Endothelial cell of umbilical vein (primary cell): ENCODE measurements around the gene MCCC1. TPM values are rescaled to one million over a fixed set of nuclear protein-coding genes. Genes with fewer than 3 reads are reported as not detected.

Experiments used
- BruUV-seq: library from RNA; stranded (reverse); fragments of 400-500 nt; replicated peaks from 2 replicates; lab custom pipeline; 2021; lab: Mats Ljungman, UMichigan
- CTCF ChIA-PET: fragments of 300-600, 350-600 bp; sonication (Branson Sonifier 250); formaldehyde crosslinking; loops from one replicate; lab custom pipeline; 2021; ENCODE audit warnings: antibody characterized with exemption, inconsistent platforms; lab: Charles Lee
- POLR2A ChIA-PET: fragments of 300-600, 350-600 bp; sonication (Branson Sonifier 250); formaldehyde crosslinking; loops from one replicate; lab custom pipeline; 2021; ENCODE audit warnings: antibody characterized with exemption, inconsistent platforms; lab: Charles Lee
- DNase-seq: peaks from one replicate; pipeline ENCODE4 v3.0.0-alpha.2; 2011; ENCODE audit warnings: low read depth, low spot score
- FAIRE-seq: peaks from 2 replicates; lab custom pipeline; 2011; peaks lifted over from hg19 to GRCh38; lab: Jason Lieb, UNC
- H2AFZ ChIP-seq: 2 replicates; pipeline ENCODE4 v1.6.0; 2012; ENCODE audit warnings: low read depth, low read length, control low read depth, inconsistent platforms
- H3K27ac ChIP-seq: 2 replicates; pipeline ENCODE4 v1.5.1; 2011; ENCODE audit warnings: low read depth, mild to moderate bottlenecking, control low read depth, low read length, moderate library complexity; ENCODE audit not compliant: insufficient read depth
- H3K27me3 ChIP-seq, 2 experiments: 2 replicates each; pipeline versions ENCODE4 v1.6.0 to v1.6.1; 2011; ENCODE audit warnings: low read length in 2 of 2, mixed read lengths in 1 of 2; ENCODE audit not compliant: control insufficient read depth in 2 of 2, insufficient read depth in 2 of 2
- H3K36me3 ChIP-seq, 2 experiments: 2 replicates in 1 of 2; 3 replicates in 1 of 2; pipeline ENCODE4 v1.5.1; 2011; ENCODE audit warnings: low read length in 2 of 2, mild to moderate bottlenecking in 1 of 2, moderate library complexity in 1 of 2; ENCODE audit not compliant: control insufficient read depth in 2 of 2, insufficient read depth in 2 of 2; ENCODE audit errors: extremely low read depth in 1 of 2
- H3K4me1 ChIP-seq: 3 replicates; pipeline ENCODE4 v1.5.1; 2011; ENCODE audit warnings: mild to moderate bottlenecking, low read length; ENCODE audit not compliant: control insufficient read depth, insufficient read depth; ENCODE audit errors: extremely low read depth
- H3K4me2 ChIP-seq: 2 replicates; pipeline ENCODE4 v1.6.1; 2011; ENCODE audit warnings: low read length, control low read depth, mixed read lengths; ENCODE audit not compliant: insufficient read depth
- H3K4me3 ChIP-seq, 3 experiments: fragments of 200-600 bp in 1 of 3; sonication (generic), shearing (Covaris generic) in 1 of 3; replicated peaks in 1 of 3; 2 replicates each; pipeline ENCODE4 v1.5.1; 2011 to 2016; ENCODE audit warnings: control low read depth in 3 of 3, low read length in 3 of 3, mild to moderate bottlenecking in 2 of 3, inconsistent platforms in 1 of 3, low read depth in 1 of 3, moderate library complexity in 1 of 3; ENCODE audit not compliant: insufficient read depth in 1 of 3
- H3K79me2 ChIP-seq: 2 replicates; pipeline ENCODE4 v1.6.0; 2012; ENCODE audit warnings: low read length, inconsistent platforms; ENCODE audit not compliant: control insufficient read depth, insufficient read depth
- H3K9ac ChIP-seq: replicated peaks from 2 replicates; pipeline ENCODE3; 2011; ENCODE audit warnings: low read length, control low read depth; ENCODE audit not compliant: insufficient read depth; ENCODE audit errors: extremely low read depth
- H3K9me1 ChIP-seq: replicated peaks from 3 replicates; pipeline ENCODE4 v1.6.0; 2011; ENCODE audit warnings: mild to moderate bottlenecking, low read length; ENCODE audit not compliant: control insufficient read depth, insufficient read depth; ENCODE audit errors: extremely low read depth
- H3K9me3 ChIP-seq: replicated peaks from 2 replicates; pipeline ENCODE4 v1.5.1; 2012; ENCODE audit warnings: low read length, inconsistent platforms; ENCODE audit not compliant: control insufficient read depth, insufficient read depth
- H4K20me1 ChIP-seq: replicated peaks from 2 replicates; pipeline ENCODE3; 2011; ENCODE audit warnings: mild to moderate bottlenecking, low read length; ENCODE audit not compliant: control insufficient read depth, insufficient read depth; ENCODE audit errors: extremely low read depth
- EZH2 ChIP-seq: IDR thresholded peaks from 2 replicates; pipeline ENCODE4 v1.6.1; 2012; ENCODE audit warnings: borderline replicate concordance, low read depth, mild to moderate bottlenecking, moderate library complexity, low read length, inconsistent platforms; ENCODE audit not compliant: severe bottlenecking
- GATA2 ChIP-seq: IDR thresholded peaks from 2 replicates; pipeline ENCODE4 v1.7.0; 2011; ENCODE audit warnings: low read depth, mild to moderate bottlenecking, moderate library complexity, mixed read lengths, low read length; ENCODE audit not compliant: insufficient read length, insufficient read depth
- JUN ChIP-seq: IDR thresholded peaks from 2 replicates; pipeline ENCODE4 v1.6.1; 2011; ENCODE audit warnings: borderline replicate concordance, low read depth; ENCODE audit not compliant: insufficient read length, insufficient read depth
- MYC ChIP-seq: IDR thresholded peaks from one replicate; pipeline ENCODE4 v1.6.1; 2011; ENCODE audit warnings: mild to moderate bottlenecking, low read depth, low read length
- POLR2A ChIP-seq: IDR thresholded peaks from 2 replicates; pipeline ENCODE4 v1.6.1; 2012; ENCODE audit warnings: low read depth, mild to moderate bottlenecking, control low read depth, low read length
- POLR2AphosphoS5 ChIP-seq: IDR thresholded peaks from 2 replicates; pipeline ENCODE4 v1.6.1; 2012; ENCODE audit warnings: low read depth, mild to moderate bottlenecking, control low read depth, low read length, moderate library complexity; ENCODE audit not compliant: insufficient read depth
- dilution Hi-C: fragments of 300-500 bp; cut with MboI; formaldehyde crosslinking; loops from one replicate; pipeline ENCODE4 v1.15.0; 2019; ENCODE audit warnings: low sequenced_read_pairs; ENCODE audit not compliant: extremely low pct_ligation_motif_present
- intact Hi-C: fragments of 100-400 bp; cut with micrococcal nuclease; formaldehyde crosslinking; loops from one replicate; pipeline ENCODE4 v1.10.0; 2022
- polyA plus RNA-seq, 4 experiments: library from polyadenylated mRNA; depleted of rRNA in 3 of 4; stranded (reverse) in 3 of 4; unstranded in 1 of 4; fragments of >200 nt; gene quantifications; 2 replicates each; pipeline versions ENCODE4 v1.2.1 to v1.2.3, GENCODE V29; 2011 to 2012; ENCODE audit warnings: missing spikeins in 1 of 4
- total RNA-seq: library from RNA; stranded (reverse); gene quantifications from 2 replicates; pipeline ENCODE4 v1.2.3, GENCODE V29; 2021
- TF ChIP-seq, protein P1 (sequence below), 2 donors: IDR thresholded peaks; 1 replicate in 1 of 2; 2 replicates in 1 of 2; pipeline ENCODE4 v1.5.1; 2011; ENCODE audit warnings: low read length in 2 of 2, mild to moderate bottlenecking in 2 of 2, moderate library complexity in 2 of 2, control low read depth in 1 of 2, inconsistent platforms in 1 of 2, low read depth in 1 of 2; ENCODE audit not compliant: insufficient read depth in 1 of 2; ENCODE audit errors: extremely low read depth in 1 of 2

The MCCC1 gene
- total and polyA plus RNA-seq, 2 donors (not counting 3 experiments of a cell fraction or from before 2014, with no cell fraction given): 9.2 to 19.7 TPM

DNA sequence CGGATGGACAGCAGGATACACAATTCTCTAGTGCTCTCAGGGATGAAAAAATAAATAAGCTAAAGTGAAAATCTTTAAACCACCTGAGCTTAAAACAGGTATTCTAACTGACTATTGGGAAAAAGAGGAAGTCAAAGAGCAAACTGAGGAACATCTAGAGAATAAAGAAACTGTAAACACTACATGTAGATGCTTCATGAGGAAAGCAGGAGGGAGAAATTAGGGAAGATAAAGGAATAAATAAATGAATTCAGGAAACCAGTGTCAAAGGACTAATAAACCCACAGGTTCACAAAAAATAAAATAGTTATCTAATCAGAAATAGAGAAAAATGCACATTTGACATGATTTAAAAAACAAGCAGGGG lies 525 bp upstream of the MCCC1 start:
- intact Hi-C loops: loop anchor here (5.0 kb wide), 1 partner anchor 183 kb away; no protein-coding TSS in a partner anchor
- Histone ChIP-seq H3K9me1 (no peaks in the 10 kb centered on the region), H3K9ac (peak overlapping the region; percentile 6), H4K20me1 (no peaks in the 10 kb centered on the region), H3K27me3 (no peaks in the 10 kb centered on the region), H3K4me1 (peaks cover 15% of the 10 kb centered on the region), H3K9me3 (no peaks in the 10 kb centered on the region), H3K4me2 (peak overlapping the region; percentile 76), H2AFZ (peak overlapping the region; percentile 19), H3K27ac (peak overlapping the region; percentile 43), H3K36me3 (no peaks in the 10 kb centered on the region), H3K79me2 (peaks cover 5% of the 10 kb centered on the region), H3K4me3 (peak overlapping the region in 1 of 3 experiments; percentile 79)
- FAIRE-seq: no peak
- no peak for DNase-seq
- ChIA-PET POLR2A (no interaction called here), CTCF (interaction anchor here (2.1 kb wide), 1 partner anchor 14 kb away, joined by 9 read pairs; no protein-coding TSS in a partner anchor)
- dilution Hi-C loops: no loop called here
- TF ChIP-seq JUN (no peak), EZH2 (no peak), POLR2AphosphoS5 (no peak), MYC (no peak), POLR2A (no peak), GATA2 (no peak)
- TF ChIP-seq, protein P1, sequence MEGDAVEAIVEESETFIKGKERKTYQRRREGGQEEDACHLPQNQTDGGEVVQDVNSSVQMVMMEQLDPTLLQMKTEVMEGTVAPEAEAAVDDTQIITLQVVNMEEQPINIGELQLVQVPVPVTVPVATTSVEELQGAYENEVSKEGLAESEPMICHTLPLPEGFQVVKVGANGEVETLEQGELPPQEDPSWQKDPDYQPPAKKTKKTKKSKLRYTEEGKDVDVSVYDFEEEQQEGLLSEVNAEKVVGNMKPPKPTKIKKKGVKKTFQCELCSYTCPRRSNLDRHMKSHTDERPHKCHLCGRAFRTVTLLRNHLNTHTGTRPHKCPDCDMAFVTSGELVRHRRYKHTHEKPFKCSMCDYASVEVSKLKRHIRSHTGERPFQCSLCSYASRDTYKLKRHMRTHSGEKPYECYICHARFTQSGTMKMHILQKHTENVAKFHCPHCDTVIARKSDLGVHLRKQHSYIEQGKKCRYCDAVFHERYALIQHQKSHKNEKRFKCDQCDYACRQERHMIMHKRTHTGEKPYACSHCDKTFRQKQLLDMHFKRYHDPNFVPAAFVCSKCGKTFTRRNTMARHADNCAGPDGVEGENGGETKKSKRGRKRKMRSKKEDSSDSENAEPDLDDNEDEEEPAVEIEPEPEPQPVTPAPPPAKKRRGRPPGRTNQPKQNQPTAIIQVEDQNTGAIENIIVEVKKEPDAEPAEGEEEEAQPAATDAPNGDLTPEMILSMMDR (IDR thresholded peaks at IDR 0.05; ENCODE audit: extremely low read depth in 1 of 2, insufficient read depth in 1 of 2, low read depth in 1 of 2, low read length in 2 of 2): no peak
- TSS peak; percentile 27 for BruUV-seq
